IMR-90 (cell line): Measurements from ENCODE around the gene FABP6.

ENCODE experiments used
- CEBPB ChIP-seq: IDR thresholded peaks from 2 replicates; pipeline ENCODE4 v1.6.1; 2012; ENCODE audit warnings: low read depth, low read length, improper control_type of control experiment
- CHD1 ChIP-seq: IDR thresholded peaks from 2 replicates; pipeline ENCODE4 v1.6.1; 2012; ENCODE audit warnings: low read depth, low read length, improper control_type of control experiment
- CTCF ChIP-seq: conservative IDR thresholded peaks from 2 replicates; pipeline ENCODE4 v1.5.1; 2012; ENCODE audit warnings: mild to moderate bottlenecking, low read depth, low read length, improper control_type of control experiment
- ELK1 ChIP-seq: fragments of 150-350 bp; IDR thresholded peaks from 2 replicates; pipeline ENCODE4 v1.6.1; 2016; ENCODE audit warnings: low read depth, mild to moderate bottlenecking, low read length, moderate library complexity, borderline replicate concordance
- FOS ChIP-seq: fragments of 150-350 bp; IDR thresholded peaks from 2 replicates; pipeline ENCODE4 v1.6.1; 2016; ENCODE audit warnings: low read depth, low read length
- MAFK ChIP-seq: IDR thresholded peaks from 2 replicates; pipeline ENCODE4 v1.6.1; 2012; ENCODE audit warnings: low read depth, low read length, improper control_type of control experiment
- MXI1 ChIP-seq: IDR thresholded peaks from 2 replicates; pipeline ENCODE4 v1.6.1; 2012; ENCODE audit warnings: low read depth, mild to moderate bottlenecking, low read length, moderate library complexity, borderline replicate concordance
- POLR2A ChIP-seq: IDR thresholded peaks from 2 replicates; pipeline ENCODE4 v1.6.1; 2012; ENCODE audit warnings: mild to moderate bottlenecking, low read depth, low read length
- RAD21 ChIP-seq: IDR thresholded peaks from 2 replicates; pipeline ENCODE4 v1.6.1; 2012; ENCODE audit warnings: low read length, improper control_type of control experiment
- RCOR1 ChIP-seq: IDR thresholded peaks from 2 replicates; pipeline ENCODE4 v1.6.1; 2012; ENCODE audit warnings: mild to moderate bottlenecking, low read length, improper control_type of control experiment; ENCODE audit not compliant: insufficient replicate concordance
- RFX5 ChIP-seq: IDR thresholded peaks from 2 replicates; pipeline ENCODE4 v1.8.0; 2012; ENCODE audit warnings: low read depth, mild to moderate bottlenecking, low read length, moderate library complexity
- SMC3 ChIP-seq: fragments of 150-350 bp; IDR thresholded peaks from 2 replicates; pipeline ENCODE4 v1.6.1; 2016; ENCODE audit warnings: low read depth, mild to moderate bottlenecking, antibody characterized with exemption, low read length, moderate library complexity

- TF ChIP-seq MXI1 (no peak), POLR2A (no peak), CTCF (no peak), CHD1 (no peak), RCOR1 (no peak), MAFK (no peak), RFX5 (no peak), CEBPB (no peak), SMC3 (no peak), RAD21 (no peak), ELK1 (no peak), FOS (no peak)
Observed at GRCh38 chr5:160278343-160278742, 49.0 kb downstream of the FABP6 start.
